GM19455 (cell line): ENCODE data around the gene ANAPC5.
"Not testable (repeated sequence)": the region's sequence is repeated elsewhere in the genome, so short reads cannot be mapped to it uniquely, and the experiment has no call there.

Source experiments
- ATAC-seq: cut with Tn5 transposase; IDR thresholded peaks from one replicate; pipeline ENCODE4 v1.9.1; 2021; ENCODE audit not compliant: unreplicated experiment

ANAPC5 gene

GRCh38 chr12:121351820-121352681, at the start of gene ANAPC5:
TSS of gene ANAPC5 (minus strand) at chr12:121352411. CDS start at chr12:121352340, 71 bp downstream.
- peak; percentile 95 for ATAC-seq

DNA sequence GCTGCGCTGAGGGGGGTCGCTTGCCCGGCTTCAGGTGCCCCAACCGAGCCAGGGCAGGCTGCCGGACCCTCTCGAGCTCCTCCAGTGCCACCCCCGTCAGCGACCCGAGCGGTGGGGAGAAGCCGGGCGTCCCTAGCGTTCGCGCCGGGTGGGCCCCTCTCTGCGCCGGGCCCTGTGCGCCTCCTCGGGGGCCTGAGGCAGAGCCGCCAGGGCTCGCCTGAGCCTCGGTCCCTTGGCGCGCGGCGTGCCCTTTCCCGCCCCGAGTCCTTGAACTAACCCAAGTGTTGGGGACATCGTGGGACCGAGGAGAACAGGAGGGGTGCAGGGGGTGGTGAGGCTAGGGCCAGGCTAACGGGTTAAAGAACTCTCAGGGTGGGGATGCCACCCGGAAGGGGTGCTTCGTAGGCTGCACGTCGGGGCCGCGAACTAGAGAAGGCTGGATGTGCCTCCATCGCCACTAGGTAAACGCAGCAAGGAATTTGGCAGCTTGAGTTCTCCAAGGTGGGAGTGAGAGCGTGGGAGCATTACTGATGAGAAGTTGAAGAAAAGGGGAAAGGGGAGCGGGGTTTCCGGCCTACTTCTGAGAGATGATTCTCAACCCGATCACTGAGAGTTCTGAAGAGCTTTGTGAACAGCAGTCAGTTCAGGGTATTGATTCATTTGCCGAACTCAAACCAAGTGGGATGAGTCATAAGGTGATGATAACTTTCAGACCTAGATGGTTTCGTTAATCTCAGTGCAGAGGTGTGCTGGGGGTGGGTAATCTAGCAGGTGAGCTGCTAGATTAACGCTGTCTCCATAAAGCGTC, 48.3 kb upstream of the ANAPC5 start:
- ATAC-seq: peak; percentile 39

DNA sequence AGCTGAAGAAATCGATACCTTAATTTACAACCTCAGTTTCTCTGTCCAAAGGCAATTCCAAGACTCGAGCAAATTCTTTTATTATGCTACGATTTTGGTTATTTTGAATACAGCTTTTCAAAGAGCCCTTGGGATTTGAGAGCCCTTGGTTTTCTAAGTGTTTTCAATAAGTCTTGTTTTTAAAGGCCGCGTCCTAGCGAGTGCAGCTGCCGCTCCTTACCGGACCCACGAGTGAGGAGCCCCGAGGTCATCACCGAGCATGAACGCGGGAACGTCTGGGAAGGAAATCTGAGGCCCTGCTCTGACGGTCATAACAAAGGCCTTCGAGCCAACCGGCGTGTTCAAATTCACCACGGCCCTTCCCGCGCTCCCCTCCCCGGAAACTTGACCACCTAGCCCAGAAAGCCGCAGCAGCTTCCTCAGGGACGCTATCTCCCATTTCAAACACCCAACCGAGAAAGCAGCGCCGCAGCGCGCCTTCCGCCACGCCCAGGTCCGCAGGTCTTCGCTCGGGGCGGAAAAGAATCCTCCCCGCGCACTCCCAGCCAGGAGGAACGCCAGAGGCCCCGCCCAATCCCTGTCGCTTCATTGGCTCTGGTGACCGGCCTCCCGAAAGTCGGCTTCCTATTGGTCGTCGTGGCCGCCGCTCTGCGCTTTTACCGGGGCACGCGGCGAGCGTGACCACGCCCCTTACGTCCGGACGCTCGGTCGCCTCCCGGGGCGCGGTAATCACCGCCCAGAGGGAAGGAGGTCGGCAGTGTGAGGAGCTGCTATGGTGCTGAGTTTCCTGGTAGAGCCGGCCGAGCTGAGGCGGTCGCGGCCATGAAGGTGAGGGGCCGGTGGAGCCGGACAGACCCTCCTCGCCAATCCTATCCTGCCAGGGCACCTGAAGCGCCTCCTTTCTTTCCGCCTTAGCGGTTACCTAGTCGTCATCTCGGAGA, 47.5 kb upstream of the ANAPC5 start, which contains the start of gene RNF34:
TSS of gene RNF34 (plus strand) at position 728 of the 941 bp plus-strand sequence. CDS start at position 823, 95 bp downstream.
- peak; percentile 88 for ATAC-seq

DNA sequence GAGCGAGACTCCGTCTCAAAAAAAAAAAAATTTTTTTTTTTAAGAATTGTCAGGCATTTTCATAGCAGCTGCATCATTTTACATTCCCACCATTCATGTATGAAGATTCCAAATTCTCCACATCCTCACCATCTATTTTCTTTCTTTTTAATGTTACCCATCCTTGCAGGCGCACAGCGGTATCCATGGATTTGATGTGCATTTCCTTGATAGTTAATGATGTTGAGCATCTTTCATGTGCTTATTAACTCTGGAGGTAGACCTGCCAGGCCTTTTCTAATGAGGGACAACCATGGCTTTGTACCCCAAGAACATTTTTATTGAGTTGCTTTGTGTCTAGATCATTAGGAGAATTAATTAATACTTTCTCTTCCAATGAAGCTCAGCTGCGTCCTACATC, 46.1 kb upstream of the ANAPC5 start:
- ATAC-seq: no peak

GRCh38 chr12:121397521-121397920, 45.3 kb upstream of the ANAPC5 start:
- no peak for ATAC-seq

GRCh38 chr12:121392325-121392716, 40.1 kb upstream of the ANAPC5 start:
- no peak for ATAC-seq

- no peak for ATAC-seq
Observed at GRCh38 chr12:121391619-121392324, 39.6 kb upstream of the ANAPC5 start.

DNA sequence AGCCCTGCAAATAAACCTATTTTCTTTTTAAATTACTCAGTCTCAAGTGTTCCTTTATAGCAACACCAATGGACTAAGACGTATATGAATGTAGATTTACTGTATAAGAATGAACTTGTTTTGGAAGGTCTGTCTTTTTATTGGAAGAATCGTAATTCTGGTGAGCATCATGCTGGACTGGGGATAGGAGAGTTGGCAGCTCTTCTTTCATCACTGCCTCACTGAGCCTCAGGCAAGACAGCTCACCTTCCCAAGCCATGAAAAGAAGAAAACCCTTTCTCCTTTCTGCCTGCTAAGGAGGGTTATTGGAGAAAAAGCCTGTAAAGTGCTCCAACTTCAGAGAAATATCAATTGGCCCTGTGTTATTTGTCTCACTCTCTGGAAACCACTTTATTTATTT, 38.6 kb upstream of the ANAPC5 start:
- ATAC-seq: no peak

- no peak for ATAC-seq
Observed at GRCh38 chr12:121388421-121388981, 36.3 kb upstream of the ANAPC5 start.

DNA sequence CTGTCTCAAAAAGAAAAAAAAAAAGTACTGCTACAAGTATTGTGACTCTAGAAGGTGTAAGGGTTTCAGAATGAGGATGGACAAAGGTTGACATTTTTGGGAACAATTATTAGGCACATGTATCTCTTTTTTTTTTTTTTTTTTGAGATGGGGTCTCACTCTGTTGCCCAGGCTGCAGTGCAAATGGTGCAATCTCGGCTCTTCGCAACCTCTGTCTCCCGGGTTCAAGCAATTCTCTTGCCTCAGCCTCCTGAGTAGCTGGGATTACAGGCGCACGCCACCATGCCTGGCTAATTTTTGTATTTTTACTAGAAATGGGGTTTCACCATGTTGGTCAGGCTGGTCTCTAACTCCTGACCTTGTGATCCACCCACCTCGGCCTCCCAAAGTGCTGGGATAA, 32.7 kb upstream of the ANAPC5 start:
- ATAC-seq: not testable (repeated sequence)

- no peak for ATAC-seq
Observed at GRCh38 chr12:121383601-121384021, 31.4 kb upstream of the ANAPC5 start.

DNA sequence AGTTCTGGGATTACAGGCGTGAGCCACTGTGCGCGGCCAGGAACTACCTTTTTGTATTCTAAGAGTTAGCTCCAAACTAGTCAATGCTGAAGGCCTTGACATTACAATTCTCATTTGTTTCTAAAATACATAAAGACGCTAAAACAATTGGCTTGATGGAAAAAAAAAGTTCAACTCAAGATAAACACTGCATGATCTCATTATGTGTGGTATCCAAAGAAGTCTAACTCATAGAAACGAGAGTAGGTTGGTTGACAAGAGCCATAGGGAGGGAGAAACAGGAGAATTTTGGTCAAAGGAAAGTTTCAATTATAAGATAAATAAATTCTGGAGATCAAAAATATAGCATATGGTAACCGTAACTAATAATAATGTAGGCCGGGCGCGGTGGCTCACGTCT, 27.7 kb upstream of the ANAPC5 start:
- no peak for ATAC-seq

DNA sequence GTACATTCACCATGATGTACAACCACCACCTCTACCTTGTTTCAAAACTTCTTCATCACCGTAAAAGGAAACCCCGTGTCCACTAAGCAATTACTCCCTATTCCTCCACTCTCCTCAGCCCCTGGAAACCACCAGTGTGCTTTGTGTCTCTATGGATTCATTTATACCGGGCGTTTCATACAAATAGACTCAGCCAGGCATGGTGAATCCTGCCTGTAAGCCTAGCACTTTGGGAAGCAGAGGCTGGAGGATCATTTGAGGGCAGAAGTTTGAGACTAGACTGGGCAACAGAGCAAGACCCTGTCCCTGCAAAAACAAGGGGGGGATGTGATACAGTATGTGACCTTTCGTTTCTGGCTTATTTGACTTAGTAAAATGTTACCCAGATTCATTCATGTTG, 26.5 kb upstream of the ANAPC5 start:
- ATAC-seq: no peak

- ATAC-seq: no peak
Observed at GRCh38 chr12:121376754-121377697, 24.8 kb upstream of the ANAPC5 start.

GRCh38 chr12:121374945-121375584, 22.9 kb upstream of the ANAPC5 start:
- not testable (repeated sequence) for ATAC-seq

DNA sequence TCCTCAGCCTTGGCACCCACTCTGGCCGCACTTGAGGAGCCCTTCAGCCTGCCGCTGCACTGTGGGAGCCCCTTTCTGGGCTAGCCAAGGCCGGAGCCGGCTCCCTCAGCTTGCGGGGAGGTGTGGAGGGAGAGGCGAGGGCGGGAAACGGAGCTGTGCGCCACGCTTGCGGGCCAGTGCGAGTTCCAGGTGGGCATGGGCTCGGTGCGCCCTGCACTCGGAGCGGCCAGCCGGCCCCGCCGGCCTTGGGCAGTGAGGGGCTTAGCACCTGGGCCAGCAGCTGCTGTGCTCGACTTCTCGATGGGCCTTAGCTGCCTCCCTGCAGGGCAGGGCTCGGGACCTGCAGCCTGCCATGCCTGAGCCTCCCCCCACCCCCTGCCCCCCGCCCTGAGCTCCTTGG, 22.1 kb upstream of the ANAPC5 start:
- ATAC-seq: not testable (repeated sequence)

DNA sequence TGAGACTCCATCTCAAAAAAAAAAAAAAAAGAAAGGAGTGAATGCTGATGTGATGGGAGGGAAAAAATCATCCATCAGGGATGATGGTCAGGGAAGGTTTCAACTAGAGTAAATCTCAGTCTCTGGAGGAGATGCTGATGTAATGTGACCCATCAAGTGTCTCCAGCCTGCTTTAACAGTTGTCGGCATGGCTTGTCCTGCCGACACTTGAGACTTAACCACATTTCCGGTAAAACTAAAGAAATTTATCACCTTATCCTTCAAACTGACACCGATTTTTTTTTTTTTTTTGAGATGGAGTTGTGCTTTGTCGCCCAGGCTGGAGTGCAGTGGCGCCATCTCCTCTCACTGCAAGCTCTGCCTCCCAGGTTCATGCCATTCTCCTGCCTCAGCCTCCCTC, 21.5 kb upstream of the ANAPC5 start:
- ATAC-seq: no peak

GRCh38 chr12:121371404-121371803, 19.2 kb upstream of the ANAPC5 start:
- ATAC-seq: no peak
